ENCODE measurements around the gene ZNF385D.

The ZNF385D gene

DNA sequence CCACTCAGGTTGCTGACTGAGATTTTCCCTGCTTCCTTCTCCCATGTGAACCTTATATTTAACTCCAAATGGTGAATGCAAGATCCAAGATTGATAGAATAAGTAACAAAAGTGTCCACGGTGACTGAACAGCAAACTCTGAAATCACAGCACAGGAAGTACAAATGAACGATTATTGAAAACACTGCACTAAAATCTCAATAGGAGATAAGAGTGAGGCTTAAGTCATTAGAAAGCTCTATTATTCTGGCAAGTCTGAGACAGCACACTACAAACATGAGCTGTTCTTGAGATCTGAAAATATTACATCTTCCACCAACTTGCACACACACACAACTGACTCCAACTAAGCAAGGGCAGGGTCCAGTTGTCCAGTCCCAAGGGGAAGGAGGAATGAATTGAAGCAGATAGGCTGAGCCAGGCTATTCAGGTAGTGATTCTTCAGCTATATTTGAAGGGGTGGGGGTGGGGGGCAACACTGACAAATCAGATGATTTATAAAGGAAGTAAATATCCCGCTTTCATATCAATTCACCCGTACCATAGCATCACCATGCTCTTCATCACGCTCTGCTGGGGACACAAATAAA, 2.9 kb downstream of the ZNF385D start:
- no peak for DNase-seq (ENCODE audit: low read depth in 2 of 2)

DNA sequence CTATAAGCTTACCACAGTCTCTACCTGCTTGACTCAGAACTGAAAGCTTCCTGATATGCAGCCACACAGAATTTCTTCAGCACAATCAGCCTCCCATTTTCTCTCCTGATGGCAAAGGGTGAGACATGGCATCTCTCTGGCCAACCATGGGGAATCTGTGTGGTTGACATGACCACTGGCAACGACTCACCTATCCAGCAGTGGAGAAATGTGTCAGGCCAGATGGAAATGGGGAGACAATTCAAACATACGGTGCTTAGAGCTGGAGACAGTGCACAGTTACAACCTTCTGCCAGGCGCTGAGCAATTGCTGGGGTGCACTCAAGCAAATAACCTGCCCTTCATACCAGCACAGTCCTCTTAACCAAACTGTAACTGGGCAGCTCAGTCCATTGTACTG, 3.6 kb downstream of the ZNF385D start:
- no peak for DNase-seq (ENCODE audit: low read depth in 2 of 2)

DNA sequence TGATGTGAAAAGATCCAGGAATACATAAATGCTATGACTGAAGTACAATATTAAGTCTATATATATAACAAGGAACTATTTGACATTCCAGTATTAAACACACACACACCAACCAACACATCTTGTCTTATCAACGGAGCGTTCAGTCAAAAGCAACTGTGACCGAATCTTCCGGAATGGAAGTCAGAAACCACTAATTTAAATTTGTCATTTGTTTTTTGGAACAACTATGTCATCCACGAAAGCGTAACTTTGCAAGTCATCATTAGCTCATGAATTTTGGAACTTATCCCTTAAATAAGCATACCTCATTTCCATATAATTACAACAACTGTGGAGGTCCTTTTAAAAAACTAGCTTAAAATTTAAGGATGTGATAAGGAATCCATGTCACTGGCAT, 5.0 kb downstream of the ZNF385D start:
- DNase-seq (ENCODE audit: low read depth in 2 of 2): no peak

DNA sequence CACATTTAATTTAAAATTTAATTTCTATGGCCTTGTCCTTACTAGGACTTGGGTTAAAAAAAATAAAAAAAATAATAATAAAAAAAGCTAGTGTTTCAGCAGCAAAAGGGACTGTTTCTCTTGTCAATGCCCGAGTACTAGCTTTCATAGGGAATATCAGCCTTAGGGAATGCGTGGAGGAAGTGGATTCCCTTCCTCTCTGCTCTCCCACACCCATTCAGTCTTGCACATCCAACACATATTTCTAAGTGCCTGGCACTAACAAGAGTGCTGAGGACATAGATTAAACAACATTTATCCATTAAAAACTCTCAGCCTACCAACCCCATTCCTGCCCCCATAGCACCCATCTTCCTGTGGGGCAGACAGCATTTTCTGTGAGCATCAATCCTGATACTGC, 6.2 kb downstream of the ZNF385D start:
- no peak for DNase-seq (ENCODE audit: low read depth in 2 of 2)

DNA sequence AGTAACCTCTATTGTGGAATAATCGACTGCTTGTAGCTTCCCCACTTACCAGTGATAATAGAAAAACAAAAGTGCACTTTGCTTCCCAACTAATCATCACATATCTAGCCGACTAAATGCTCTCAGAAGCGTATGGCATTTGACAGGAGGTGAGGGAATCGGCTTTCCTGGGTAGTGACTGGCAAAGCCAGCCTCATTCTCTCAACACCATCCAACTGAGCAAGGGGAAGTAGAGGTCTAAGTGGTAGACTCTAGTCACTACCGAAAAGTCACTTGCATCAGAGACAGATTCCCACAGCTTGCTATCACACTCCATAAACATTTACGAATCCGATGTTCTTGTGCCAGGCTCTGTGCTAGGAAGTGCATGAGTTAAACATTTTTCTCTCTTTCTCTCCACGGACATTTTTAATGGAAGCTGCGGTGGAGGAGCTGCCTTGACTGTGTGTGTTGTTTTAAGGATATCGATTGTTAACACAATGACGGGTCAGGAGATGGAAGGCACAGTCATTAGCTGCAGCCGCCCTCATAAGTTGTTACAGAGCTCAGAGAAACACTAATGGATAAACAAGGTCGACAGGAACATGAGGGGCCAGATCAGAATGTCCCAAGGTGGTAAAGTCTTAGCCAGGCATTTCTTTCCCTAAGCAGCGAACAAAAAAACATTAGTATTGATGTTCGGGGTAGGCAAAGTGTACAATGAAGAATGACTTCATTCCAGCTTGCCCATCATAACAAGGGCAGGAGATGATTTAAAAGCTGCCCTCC, 11.9 kb downstream of the ZNF385D start:
- no peak for DNase-seq (ENCODE audit: low read depth in 2 of 2)

DNA sequence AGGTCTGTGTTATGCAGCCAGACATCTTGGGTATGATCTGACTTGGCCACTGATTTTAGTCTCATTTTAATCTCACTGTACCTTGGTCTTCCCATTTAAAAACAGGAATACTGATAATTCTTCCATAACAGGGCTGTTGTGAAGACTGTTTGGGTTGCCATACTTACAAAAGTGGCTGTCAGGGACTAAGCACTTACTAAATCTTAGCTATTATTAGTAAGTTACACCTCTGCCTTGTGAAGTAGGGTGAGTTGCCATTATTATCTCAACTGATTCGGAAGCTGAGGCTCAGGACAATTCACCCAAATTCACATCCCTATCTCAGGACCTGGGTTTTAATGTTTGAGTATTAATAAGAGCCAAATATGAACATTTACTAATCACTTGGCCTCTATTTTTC, 12.7 kb downstream of the ZNF385D start:
- no peak for DNase-seq (ENCODE audit: low read depth in 2 of 2)

DNA sequence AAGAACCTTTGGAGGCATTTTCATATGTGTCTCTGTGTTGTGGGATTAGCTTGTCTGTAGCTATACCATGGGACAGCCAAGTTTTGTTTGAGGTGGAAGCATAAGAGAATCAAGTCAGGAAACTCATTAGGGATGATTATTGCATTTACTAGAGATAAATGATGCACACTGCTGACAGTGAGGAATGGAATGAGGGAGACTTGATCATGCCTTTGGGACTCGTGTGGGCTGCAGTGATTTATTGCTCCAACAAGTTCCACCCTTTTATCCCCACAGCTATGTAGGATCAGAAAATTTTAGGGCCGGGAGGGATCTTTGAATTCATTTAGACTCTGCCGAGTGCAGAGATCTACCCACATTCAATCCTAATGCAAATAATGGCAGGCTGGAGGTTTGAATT, 16.3 kb downstream of the ZNF385D start:
- no peak for DNase-seq (ENCODE audit: low read depth in 2 of 2)

DNA sequence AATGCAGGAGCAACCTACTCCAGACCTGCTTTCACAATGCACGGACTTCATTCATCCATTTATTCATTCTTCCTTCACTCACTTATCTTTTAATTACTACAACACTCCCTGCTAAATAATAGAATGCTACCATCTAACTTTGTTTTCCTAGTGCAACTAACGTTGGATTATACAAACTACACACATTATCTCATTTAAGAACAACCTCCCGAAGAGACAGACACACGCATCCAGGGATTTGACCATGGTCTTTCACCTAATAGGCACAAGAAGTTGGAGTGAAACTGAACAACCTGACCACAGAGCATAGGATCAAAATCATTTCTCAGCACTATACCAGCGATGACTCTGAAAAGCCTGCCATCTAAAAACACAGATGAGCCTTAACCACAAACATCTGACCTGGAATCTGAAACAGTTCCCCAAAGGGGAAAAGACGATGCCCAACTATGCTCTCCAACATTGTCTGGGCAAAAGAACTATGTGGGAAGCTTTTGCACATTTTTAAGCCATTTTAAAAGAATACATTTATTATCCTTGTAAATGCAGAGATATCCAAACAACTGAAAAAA, 21.0 kb downstream of the ZNF385D start:
- no peak for DNase-seq (ENCODE audit: low read depth in 2 of 2)

DNA sequence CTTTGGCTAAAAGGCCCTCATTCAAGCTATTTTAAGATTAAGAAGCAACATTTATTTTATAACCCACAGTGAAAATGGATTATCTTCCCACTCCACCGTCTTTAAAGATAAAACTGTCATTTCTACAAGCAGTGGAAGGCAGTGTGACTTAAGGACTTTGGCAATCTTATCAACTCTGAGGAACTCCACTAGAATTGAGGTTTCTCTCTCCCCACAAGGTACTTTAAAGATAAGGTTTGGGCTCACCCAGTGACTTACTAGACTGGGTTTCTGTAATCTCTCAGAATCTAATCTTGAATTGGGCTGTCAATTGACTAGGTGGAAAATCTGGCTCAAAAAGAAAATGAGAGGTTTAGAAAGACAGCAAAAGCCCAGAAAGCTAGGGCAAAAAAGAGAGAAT, 21.7 kb downstream of the ZNF385D start:
- DNase-seq (ENCODE audit: low read depth in 2 of 2): no peak

DNA sequence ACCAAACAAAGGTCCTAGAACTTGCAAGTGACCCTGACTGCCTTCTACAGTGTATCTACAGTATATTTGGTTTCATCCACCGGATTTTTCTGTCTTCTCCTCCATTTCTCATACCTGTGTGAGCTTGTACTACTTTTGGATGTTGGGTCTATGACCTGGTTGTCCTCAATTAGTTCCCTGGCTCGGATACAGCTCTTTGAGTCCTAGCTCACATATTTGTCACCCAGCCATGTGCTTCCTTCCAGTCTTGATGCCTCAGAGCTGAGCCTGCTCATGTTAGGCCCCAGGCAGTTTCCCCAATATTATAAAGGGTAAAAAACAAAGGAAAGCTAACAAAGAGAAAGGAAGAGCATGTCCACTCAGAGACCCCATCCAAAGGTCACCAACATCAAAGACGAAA, 28.2 kb downstream of the ZNF385D start:
- no peak for DNase-seq (ENCODE audit: low read depth in 2 of 2)

DNA sequence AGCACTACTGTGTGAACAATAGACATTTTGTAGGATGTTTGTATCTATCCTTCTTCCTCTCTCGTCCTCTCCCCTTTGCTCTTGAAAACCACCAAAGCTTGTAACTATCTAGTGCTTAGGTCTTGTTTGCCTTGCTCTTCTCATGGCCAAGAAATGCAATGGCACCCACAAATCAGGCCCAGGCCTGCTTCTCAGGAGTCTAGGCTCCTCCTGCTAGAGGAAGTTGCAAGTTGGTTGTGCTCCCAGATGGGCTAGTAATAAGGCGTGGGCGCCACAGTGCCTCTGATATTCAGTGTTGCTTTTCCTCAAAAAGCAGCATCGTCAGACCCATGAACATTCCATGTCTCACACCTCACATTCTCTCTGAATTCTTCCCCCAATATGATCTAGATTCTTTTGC, 28.7 kb downstream of the ZNF385D start:
- DNase-seq (ENCODE audit: low read depth in 2 of 2): no peak

DNA sequence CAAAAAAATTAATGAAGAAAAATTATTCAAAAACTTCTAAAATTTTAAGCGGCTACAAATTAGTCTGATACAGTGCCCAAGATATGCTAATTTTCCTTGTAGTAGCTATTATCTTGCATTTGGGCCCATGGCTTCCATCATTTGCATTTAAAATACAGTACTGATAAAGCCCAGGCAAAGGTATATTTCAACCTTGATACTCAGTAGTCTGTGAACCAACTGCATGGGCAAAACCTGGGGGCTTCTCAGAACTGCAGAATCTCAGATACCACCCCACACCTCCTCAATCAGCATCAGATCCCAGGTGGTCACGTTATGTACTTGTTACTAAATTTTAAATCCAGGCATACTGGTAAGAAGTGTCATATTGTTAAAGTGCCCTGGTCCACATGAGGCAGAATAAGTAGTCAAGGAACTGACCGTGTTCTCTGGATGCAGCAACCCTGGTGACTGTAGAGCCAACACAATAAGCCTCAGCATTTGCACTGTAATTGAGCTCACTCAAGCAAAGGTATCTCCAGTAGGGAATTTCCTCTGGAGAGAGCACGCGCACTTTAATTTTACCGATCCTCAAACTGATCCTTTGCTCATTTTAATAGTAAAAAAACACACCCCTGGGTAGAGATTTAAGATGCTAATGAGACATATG, 31.9 kb downstream of the ZNF385D start:
- no peak for DNase-seq (ENCODE audit: low read depth in 2 of 2)

DNA sequence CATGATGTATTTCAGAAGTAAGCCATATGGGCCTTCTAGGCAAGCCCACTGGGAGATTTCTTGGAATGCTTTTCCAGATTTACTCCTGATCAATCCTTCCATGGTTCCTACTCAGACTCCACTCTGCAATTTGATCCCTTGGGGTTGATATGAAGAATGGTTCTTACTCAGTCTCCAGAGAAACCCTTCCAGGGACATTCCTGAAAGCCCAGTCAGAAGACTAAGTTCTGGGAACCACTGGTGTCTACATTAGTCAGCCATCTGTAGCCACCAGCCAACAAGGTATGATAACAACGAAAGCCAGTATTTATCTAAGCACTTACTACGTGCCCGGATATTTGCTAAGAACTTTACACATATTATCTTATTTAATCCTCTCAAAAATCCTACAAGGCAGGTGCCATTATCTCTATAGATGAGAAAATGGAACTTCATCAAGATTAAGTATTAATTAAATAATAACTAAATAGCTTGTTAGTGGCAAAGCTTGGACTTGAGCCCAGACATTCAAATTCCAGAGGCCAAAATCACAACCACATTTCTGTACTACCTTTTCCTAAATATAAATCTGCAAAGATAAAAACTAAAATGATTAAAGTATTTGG, 32.7 kb downstream of the ZNF385D start:
- DNase-seq (ENCODE audit: low read depth in 2 of 2): no peak

DNA sequence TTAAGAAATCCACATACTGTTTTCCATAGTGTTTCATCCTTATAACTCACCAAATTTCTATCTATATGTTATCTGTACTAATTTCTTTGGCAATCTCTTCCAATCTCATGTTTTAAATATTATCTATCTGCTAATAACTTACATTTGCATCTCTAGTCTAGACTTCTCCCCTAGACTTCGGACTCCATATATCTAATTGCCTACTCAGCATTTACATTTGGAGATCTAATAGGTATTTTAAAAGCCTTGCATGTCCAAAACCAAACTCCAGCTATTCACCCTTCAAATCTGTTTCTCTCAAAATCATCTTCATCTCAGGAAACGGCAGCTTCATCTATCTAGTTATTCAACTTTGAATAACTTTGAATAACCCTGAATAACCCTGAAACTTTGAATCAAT, 35.3 kb downstream of the ZNF385D start:
- DNase-seq (ENCODE audit: low read depth in 2 of 2): no peak

DNA sequence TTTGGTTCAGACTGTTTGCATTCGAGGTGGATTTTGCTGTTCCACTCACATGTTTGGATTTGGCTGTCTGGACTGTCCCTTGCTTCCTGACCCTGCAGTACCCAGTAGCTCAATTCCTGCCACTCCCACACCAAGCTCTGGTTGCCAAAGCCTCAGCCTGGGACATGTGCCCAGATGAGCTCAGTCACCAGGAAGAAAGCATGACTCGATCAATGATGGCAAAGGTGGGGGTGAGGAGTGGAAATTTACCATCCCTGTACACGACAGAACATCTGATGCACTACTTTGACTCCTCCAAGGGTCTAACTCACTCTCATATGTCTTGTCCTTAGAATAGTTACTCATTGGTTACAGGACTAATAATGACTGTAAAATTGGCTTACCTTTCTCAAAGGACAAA, 45.2 kb downstream of the ZNF385D start:
- no peak for DNase-seq (ENCODE audit: low read depth in 2 of 2)

DNA sequence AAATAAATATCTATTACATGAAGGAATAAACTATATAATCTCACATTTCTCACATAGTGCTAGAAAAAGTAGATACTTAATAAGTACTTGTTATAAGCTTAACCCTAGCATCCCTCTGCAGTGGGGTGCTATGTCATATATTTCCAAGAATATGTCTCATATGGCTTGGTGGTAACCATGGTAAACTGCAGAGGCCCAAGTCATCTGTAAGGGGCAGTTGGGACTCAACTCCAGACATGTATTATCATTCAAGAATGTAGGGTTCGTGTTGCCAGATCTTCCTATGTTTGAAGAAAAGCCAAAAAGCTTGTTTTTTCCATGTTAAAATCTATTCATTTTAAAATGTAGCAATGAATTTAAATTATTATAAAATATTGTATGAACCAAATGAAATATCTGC, 46.2 kb downstream of the ZNF385D start:
- no peak for DNase-seq (ENCODE audit: low read depth in 2 of 2)

DNA sequence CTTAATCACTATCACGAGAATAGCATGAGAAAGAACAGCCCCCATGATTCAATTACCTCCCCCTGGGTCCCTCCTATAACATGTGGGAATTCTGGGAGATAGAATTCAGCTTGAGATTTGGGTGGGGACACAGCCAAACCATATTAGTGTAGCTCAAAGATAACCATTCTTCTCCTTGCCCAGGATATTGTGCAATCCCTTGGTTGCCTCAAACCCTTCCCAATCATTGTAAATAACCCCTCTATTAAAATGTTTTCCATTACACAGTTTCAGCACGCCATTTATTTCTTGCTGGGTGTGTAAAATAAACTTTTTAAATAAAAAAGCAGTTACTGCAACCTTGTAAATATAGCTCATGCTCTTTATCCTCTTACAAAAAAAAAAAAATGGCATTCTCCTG, 47.7 kb downstream of the ZNF385D start:
- DNase-seq (ENCODE audit: low read depth in 2 of 2): no peak

DNA sequence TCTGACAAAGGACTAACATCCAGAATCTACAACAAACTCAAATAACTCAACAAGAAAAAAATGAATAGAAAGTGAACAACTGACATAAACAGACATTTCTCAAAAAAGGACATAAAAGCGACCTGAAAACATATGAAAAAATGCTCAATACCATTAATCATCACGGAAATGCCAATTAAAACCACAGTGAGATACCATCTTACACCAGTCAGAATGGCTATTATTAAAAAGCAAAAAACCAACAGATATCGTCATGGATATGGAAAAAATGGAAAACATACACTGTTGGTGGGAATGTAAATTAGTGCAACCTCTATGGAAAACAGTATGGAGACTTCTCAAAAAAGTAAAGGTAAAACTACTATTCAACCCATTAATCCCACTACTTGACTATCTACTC, 53.3 kb downstream of the ZNF385D start:
- DNase-seq (ENCODE audit: low read depth in 2 of 2): no peak

DNA sequence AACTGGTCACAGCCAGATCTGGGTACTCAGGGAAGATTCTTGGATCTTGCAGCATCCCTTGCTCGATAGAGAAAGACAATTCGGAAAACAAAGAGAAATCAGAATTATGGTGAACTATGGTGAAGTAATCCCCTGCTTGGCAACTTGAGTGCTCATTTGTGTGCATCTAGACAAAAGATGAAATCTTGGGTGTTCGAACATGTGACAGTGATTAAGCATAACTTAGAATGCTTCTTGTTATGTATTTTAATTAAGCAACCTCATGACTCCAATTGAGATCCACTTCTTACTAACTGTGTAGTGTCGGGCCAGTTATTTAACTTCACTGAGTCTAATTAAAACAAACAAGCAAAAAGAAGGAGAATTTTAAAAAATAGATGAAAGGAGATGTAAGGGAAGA, 56.5 kb downstream of the ZNF385D start:
- no peak for DNase-seq (ENCODE audit: low read depth in 2 of 2)

DNA sequence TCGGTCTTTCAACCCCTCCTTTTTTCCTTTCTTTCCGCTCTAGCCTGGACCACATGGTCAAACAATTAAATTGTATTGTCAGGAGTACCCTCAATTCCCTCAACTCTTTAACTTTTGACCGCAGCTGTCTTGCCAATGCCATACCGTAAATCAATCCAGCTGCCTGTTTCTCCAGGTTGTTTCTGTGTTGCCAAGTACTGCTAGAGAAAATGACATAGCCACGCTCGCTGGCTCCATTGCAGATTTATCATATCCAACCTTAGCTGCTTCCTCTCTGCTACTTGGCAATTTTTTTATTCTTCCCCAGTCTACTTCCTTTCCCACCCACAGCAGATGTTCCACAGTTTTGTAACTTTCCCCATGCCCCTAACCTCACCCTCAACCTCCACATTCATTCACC, 60.0 kb downstream of the ZNF385D start:
- DNase-seq (ENCODE audit: low read depth in 2 of 2): no peak

DNA sequence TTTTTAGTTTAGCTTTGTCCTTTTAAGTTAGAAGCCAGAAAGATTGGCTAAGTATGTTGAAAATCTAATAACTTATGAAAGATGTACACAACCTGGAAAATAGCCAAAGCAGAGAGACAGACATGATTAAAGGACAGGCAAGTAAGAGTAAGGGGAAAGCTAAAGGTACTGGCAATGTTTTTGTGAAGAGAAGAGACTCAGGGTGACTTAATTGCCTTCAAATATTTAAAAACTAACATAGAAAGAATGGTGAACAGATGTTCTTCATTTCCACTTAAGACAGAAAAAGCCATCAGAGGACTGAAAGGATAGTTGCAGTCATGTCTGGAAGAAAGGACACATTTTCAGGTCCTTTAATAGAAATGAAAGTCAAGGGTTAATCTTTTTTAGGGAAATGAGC, 68.8 kb downstream of the ZNF385D start:
- DNase-seq (ENCODE audit: low read depth in 2 of 2): no peak

DNA sequence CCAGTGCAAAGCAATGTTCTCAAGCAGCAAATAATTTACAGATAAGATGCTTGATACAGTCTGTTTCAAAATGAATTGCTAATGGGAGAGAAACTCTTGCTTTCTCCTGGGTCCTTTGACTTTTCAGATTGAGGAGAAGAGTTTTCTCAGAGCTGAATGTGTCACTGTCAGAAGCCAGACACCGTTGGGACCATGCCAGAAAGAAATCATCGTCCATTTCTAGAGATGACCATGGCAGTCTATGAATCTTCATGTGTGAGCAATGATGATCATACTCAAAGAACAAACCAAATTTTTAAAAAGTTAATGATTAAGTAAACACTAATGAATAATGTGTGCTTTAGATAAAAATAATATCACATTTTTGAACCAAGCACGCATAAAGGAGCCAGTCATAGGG, 77.6 kb downstream of the ZNF385D start:
- no peak for DNase-seq (ENCODE audit: low read depth in 2 of 2)

DNA sequence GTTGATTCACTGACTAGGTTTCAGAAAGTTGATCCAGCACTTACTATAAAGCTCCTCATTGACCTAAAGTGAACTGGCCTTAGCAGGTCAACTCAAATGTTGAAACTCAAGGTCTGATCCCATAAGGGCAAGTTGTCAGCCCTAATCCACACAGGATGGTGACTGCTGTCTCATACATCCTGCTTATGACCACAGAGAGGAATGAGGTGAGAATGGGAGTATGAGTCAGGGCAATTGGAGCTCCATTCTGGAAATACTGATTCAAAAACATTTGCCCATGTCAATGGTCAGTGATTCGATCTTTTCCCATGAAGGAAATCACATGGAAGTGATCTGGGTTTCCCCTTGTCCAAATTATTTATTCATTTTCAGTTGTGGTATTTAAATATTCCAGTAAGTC, 78.7 kb downstream of the ZNF385D start:
- DNase-seq (ENCODE audit: low read depth in 2 of 2): no peak
